ENCODE results near the gene ARHGAP6.

- no peak for TF ChIP-seq POLR2A (IDR thresholded peaks at IDR 0.05)
- TF ChIP-seq CTCF (IDR thresholded peaks at IDR 0.05), result no peak
Measured at GRCh38 chrX:11305641-11306040, 360.1 kb downstream of the ARHGAP6 start.

Measured in lower leg skin (tissue), 3 donors.